Measurements from ENCODE around the gene LPCAT3. TPM values are rescaled to one million over a fixed set of nuclear protein-coding genes. Genes with fewer than 3 reads are reported as not detected.

Gene LPCAT3
- total RNA-seq, 1 donor from 2014 or later: 34.4 TPM

DNA sequence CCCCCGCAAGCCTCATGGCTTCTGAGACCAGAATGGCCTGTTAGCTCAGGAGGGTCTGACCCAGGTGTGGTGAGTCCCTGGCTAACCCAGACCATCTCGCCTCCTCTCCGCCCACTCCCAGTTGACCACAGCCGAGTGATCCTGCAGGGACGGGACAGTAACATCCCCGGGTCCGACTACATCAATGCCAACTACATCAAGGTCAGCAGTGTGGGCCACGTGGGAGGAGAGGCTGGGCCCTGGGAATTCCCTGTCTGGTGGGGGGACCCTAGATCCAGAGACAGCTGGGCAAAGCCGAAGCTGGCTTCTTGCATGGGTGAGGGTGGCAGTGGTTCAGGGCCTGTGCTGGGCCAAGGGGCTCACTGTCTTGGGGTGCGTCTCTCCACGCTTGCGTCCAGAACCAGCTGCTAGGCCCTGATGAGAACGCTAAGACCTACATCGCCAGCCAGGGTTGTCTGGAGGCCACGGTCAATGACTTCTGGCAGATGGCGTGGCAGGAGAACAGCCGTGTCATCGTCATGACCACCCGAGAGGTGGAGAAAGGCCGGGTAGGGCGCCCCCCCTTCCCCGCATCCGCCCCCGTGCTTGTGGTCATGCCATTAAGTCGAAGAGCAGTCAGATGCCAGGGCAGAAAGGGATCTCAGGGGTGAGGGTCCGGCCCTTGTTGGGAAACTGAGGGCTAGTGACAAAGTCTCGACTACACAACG is 62.1 kb downstream of the LPCAT3 start:
- Mint-ChIP-seq H3K36me3 (no peaks in the 10 kb centered on the region), H3K27ac (no peak overlapping the region), H3K4me1 (ENCODE audit: unreplicated experiment) (peaks cover 5% of the 10 kb centered on the region), H3K9me3 (no peaks in the 10 kb centered on the region), H3K4me3 (no peak overlapping the region), H3K27me3 (no peaks in the 10 kb centered on the region)
- TF ChIP-seq, protein P1, sequence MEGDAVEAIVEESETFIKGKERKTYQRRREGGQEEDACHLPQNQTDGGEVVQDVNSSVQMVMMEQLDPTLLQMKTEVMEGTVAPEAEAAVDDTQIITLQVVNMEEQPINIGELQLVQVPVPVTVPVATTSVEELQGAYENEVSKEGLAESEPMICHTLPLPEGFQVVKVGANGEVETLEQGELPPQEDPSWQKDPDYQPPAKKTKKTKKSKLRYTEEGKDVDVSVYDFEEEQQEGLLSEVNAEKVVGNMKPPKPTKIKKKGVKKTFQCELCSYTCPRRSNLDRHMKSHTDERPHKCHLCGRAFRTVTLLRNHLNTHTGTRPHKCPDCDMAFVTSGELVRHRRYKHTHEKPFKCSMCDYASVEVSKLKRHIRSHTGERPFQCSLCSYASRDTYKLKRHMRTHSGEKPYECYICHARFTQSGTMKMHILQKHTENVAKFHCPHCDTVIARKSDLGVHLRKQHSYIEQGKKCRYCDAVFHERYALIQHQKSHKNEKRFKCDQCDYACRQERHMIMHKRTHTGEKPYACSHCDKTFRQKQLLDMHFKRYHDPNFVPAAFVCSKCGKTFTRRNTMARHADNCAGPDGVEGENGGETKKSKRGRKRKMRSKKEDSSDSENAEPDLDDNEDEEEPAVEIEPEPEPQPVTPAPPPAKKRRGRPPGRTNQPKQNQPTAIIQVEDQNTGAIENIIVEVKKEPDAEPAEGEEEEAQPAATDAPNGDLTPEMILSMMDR (conservative IDR thresholded peaks at IDR 0.05): no peak
- DNase-seq (ENCODE audit: extremely low spot score, unreplicated experiment): no peak

DNA sequence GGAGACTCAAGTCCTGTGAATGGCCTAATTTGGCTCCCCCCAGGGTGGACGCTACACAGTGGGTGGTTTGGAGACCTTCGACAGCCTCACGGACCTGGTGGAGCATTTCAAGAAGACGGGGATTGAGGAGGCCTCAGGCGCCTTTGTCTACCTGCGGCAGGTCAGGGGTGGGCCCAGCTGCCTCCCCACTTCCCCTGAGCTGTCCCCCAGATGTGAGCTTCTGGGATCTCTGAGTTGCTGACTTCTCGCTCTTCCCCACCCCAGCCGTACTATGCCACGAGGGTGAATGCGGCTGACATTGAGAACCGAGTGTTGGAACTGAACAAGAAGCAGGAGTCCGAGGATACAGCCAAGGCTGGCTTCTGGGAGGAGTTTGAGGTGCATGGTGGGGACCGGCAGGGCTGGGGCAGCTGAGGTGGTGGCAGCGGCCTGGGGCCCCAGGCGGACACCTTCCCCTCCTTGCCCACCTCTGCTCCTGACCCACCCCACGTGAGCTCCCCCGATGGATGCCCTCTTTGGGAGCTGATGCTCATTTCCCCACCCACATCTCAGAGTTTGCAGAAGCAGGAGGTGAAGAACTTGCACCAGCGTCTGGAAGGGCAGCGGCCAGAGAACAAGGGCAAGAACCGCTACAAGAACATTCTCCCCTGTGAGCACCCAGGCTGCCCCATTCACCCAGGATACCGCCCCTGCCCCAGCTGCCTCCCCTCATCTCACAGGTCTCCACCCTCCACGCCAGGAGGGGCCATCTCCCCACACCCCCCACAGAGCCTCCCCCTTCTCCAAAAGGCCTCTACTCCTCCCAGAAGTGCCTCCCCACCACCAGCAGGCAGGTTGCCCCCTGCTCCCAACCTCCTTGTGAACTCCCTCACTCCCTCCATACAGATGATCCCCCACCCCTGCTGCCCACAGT is 62.9 kb downstream of the LPCAT3 start:
- Mint-ChIP-seq H3K36me3 (no peaks in the 10 kb centered on the region), H3K27me3 (no peaks in the 10 kb centered on the region), H3K4me3 (no peak overlapping the region), H3K4me1 (ENCODE audit: unreplicated experiment) (peaks cover 5% of the 10 kb centered on the region), H3K9me3 (no peaks in the 10 kb centered on the region), H3K27ac (no peak overlapping the region)
- TF ChIP-seq, protein P1 (conservative IDR thresholded peaks at IDR 0.05): no peak
- no peak for DNase-seq (ENCODE audit: extremely low spot score, unreplicated experiment)

DNA sequence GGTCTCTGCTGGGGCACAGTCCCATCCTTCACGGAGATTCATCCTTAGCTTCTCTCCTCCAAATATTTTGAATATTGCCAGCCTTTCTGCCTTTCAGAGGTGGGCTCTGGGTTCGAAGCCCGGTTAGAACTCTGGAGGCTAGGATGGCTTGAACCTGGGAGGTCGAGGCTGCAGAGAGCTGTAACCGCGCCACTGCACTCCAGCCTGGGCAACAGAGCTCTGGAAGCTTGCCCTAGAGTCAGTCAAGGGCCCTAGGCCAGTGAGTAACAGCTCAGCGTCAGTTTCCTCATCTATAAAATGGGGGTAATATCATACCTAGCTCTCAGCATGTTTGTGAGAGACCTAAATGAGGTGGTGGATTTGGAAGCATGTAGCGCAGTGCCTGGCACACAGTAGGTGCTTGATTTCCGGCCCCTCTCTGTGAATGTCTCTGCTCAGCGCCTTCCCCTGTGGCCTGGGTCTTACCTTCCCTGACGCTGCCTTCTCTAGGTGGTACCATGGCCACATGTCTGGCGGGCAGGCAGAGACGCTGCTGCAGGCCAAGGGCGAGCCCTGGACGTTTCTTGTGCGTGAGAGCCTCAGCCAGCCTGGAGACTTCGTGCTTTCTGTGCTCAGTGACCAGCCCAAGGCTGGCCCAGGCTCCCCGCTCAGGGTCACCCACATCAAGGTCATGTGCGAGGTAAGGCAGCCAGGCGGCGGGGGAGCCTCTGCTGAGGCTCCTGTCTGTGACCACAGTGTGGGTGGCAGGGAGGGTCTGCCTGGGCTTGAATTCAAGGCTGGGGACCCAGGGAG is 63.8 kb downstream of the LPCAT3 start:
- H3K4me3 Mint-ChIP-seq: no peak overlapping the region

DNA sequence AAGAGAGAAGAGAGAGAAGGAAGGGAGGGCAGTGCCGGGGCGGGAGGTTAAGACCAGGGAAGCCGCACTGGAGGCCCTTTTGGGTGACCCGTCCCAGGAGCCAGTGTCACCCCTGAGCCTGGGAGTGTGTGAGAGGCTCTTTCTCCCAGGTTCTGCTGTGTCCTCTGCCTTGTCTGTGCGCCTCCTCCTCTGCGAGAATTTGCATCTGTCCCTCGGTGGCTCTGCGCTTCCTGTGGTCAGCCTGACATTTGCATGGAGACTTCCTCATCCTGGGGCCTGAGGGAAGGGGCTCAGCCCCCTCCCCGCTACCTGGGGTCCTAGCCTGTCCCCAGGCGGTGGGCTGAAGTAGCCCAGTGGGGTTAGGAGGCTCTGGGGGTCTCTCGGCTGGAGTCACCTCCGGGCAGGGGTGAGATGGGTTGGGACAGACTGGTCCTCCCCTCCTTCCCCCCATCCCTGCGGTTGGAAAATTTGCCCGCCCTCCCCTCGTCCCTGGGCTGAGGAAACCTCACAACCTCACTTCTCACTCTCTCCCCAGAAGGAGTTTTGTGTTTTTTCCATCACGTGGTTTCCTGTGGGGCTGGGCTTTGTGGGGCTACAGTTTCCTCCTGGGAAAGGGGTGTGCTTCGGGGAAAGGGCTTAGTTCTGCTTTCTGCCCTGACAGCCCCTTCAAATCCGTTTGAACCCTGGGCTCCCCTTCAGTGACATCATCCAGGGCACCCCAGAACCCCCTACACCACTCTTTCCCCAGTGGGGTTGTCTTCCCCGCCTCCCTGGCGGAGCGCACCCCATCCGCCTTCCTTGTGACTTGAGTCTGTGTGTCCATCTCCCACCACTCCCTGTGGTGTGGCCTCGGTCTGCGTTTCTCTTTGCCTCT is 64.6 kb downstream of the LPCAT3 start:
- Mint-ChIP-seq H3K27me3 (no peaks in the 10 kb centered on the region), H3K4me3 (no peak overlapping the region), H3K27ac (peak overlapping the region; percentile 59), H3K36me3 (peaks cover 4% of the 10 kb centered on the region), H3K4me1 (ENCODE audit: unreplicated experiment) (peaks cover 5% of the 10 kb centered on the region), H3K9me3 (no peaks in the 10 kb centered on the region)
- DNase-seq (ENCODE audit: extremely low spot score, unreplicated experiment): no peak
- TF ChIP-seq, protein P1 (conservative IDR thresholded peaks at IDR 0.05): no peak

More for the DNA sequence above, 63.8 kb downstream of the LPCAT3 start:
- peak overlapping the region; percentile 59 for H3K27ac Mint-ChIP-seq
- H3K36me3 Mint-ChIP-seq: no peaks in the 10 kb centered on the region
- TF ChIP-seq, protein P1 (conservative IDR thresholded peaks at IDR 0.05): no peak
- H3K27me3 Mint-ChIP-seq: no peaks in the 10 kb centered on the region
- H3K4me1 Mint-ChIP-seq (ENCODE audit: unreplicated experiment): peaks cover 5% of the 10 kb centered on the region
- no peak for DNase-seq (ENCODE audit: extremely low spot score, unreplicated experiment)
- H3K9me3 Mint-ChIP-seq: no peaks in the 10 kb centered on the region

All from type B pancreatic cell (in vitro differentiated cells).